ENCODE measurements around the gene USP24.

- TF ChIP-seq CTCF (IDR thresholded peaks at IDR 0.05) (no peak), POLR2A (IDR thresholded peaks at IDR 0.05) (no peak)
Observed at GRCh38 chr1:55216096-55216495, 932 bp upstream of the USP24 start.
